ENCODE measurements around the gene MYO1C.
"Not testable (repeated sequence)": the region's sequence is repeated elsewhere in the genome, so short reads cannot be mapped to it uniquely, and the experiment has no call there.

The MYO1C gene

DNA sequence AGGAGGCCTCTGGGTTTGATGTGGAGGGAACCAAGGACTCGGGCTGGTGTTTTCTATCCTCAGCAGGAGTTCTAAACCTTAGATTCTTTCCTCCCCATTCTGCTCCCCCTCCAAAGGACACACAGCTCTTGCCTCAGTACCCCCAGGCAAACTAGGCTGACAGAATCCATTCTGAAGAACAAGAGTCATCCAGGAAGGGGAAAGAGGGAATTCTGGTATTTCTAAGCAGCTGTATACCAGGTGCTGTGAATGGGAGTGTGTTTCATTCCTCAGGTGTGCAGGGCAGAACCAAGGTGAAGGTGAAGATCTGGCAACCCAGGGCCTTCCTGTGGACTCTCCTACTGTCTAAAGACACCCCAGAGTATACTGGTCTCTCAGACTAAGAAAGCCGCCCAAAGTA lies 19.9 kb upstream of the MYO1C start:
- no peaks in the 10 kb centered on the region for H3K9me3 ChIP-seq (ENCODE audit: low read depth, low read length)
- H3K4me3 ChIP-seq, result peak overlapping the region; percentile 72
- H3K27ac ChIP-seq, result peak overlapping the region; percentile 97
- no peak for DNase-seq (ENCODE audit: low read depth, low spot score)
- H3K9ac ChIP-seq (ENCODE audit: insufficient read length), result peak overlapping the region; percentile 67
- TF ChIP-seq FOXP2 (optimal IDR thresholded peaks at IDR 0.05; ENCODE audit: control extremely low read depth, extremely low read length, insufficient read depth), result no peak
- TF ChIP-seq POLR2AphosphoS5 (IDR thresholded peaks at IDR 0.05; ENCODE audit: borderline replicate concordance, low read depth, low read length), result no peak
- no peak for TF ChIP-seq EZH2 (IDR thresholded peaks at IDR 0.05)
- H3K36me3 ChIP-seq (ENCODE audit: insufficient read depth, low read length), result peaks cover 10% of the 10 kb centered on the region; the same call in 1 of the 2 replicates

DNA sequence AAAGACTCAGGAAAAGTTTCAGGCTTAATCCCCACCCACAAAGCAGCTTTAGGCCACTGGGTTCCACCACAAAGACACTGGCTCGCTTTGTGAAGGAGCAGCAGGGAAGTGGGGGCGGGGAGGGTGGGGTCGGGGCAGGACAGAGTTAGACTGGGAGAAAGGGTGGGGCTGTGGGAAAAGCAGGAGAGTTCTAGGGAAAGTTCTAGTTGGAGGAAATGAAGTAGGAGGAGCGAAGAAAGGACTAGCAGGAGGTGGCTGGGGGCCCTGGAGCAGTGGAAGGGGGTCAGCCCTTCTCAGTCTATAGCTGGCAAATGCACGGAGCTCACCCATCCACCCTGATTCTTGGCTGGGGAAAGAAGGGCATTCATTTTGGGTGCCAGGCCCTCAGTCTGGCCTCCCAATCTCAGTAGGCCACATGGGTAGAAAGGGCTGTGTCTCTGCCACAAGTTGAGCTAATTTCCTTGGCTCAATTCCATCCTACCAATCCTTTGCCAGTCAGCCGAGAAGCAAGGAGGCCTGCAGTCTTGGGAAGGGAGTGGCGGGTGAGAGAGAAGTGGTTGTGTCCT lies 19.4 kb upstream of the MYO1C start:
- DNase-seq (ENCODE audit: low read depth, low spot score), result no peak
- Histone ChIP-seq H3K9me3 (ENCODE audit: low read depth, low read length) (no peaks in the 10 kb centered on the region), H3K4me3 (peak overlapping the region; percentile 72), H3K36me3 (ENCODE audit: insufficient read depth, low read length) (peaks cover 10% of the 10 kb centered on the region; the same call in 1 of the 2 replicates), H3K27ac (peak overlapping the region; percentile 97), H3K9ac (ENCODE audit: insufficient read length) (peak overlapping the region; percentile 69)
- TF ChIP-seq EZH2 (IDR thresholded peaks at IDR 0.05), result no peak
- no peak for TF ChIP-seq FOXP2 (optimal IDR thresholded peaks at IDR 0.05; ENCODE audit: control extremely low read depth, extremely low read length, insufficient read depth)
- TF ChIP-seq POLR2AphosphoS5 (IDR thresholded peaks at IDR 0.05; ENCODE audit: borderline replicate concordance, low read depth, low read length), result no peak

DNA sequence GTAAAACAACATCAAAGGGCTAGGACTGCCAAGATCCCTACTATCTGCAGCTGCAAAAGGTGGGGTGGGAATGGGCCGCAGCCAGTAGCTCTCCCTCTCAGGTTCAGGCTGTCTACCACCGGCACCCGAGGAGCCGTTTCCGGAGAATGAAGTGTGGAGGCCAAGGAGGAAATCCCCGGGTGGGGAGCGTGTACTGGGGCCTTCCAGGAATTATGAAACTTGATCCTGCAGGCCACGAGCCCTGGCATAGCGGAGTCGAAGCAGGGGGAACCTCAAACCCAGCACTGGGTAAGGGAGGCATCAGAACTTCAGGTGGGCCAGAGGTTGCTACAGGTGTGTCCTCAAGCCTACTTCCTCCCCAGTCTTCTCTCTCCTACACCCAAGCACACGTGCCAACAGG lies 18.8 kb upstream of the MYO1C start:
- DNase-seq (ENCODE audit: low read depth, low spot score), result no peak
- no peaks in the 10 kb centered on the region for H3K9me3 ChIP-seq (ENCODE audit: low read depth, low read length)
- H3K36me3 ChIP-seq (ENCODE audit: insufficient read depth, low read length), result peaks cover 10% of the 10 kb centered on the region; the same call in 1 of the 2 replicates
- TF ChIP-seq EZH2 (IDR thresholded peaks at IDR 0.05) (no peak), FOXP2 (optimal IDR thresholded peaks at IDR 0.05; ENCODE audit: control extremely low read depth, extremely low read length, insufficient read depth) (no peak), POLR2AphosphoS5 (IDR thresholded peaks at IDR 0.05; ENCODE audit: borderline replicate concordance, low read depth, low read length) (no peak)
- peak overlapping the region; percentile 97 for H3K27ac ChIP-seq
- peak overlapping the region; percentile 69 for H3K9ac ChIP-seq (ENCODE audit: insufficient read length)
- peak overlapping the region; percentile 72 for H3K4me3 ChIP-seq

DNA sequence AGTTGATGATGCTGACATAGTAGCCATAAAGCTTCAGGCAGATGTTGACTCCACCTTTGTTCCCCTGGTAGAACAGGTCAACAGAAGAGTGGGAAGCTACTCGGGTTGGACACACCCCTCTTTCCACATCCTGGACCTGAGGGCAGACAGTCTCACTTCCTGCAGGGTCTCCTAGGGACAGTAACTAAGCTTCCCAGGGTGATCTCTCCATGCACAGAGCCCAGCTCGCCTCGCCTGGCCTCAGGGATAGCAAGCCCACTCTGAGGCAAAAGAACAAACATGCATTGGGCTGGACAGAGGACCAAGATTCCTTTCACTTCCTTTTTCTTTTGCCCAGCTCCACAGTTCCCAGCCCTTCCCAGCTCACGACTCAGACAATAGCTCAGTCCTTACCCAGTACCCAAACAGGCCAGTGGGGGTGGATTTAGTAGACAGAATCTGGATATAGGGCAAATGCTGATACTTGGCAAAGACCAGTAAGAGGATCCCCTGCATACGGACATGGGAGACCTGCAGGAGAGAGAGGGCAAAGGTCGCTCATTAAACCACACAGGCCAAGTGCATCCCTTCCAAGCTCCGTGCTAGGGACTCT lies 16.9 kb upstream of the MYO1C start:
- H3K9ac ChIP-seq (ENCODE audit: insufficient read length), result no peak overlapping the region
- no peaks in the 10 kb centered on the region for H3K9me3 ChIP-seq (ENCODE audit: low read depth, low read length)
- TF ChIP-seq POLR2AphosphoS5 (IDR thresholded peaks at IDR 0.05; ENCODE audit: borderline replicate concordance, low read depth, low read length) (no peak), FOXP2 (optimal IDR thresholded peaks at IDR 0.05; ENCODE audit: control extremely low read depth, extremely low read length, insufficient read depth) (no peak), EZH2 (IDR thresholded peaks at IDR 0.05) (no peak)
- peaks cover 10% of the 10 kb centered on the region; the same call in 1 of the 2 replicates for H3K36me3 ChIP-seq (ENCODE audit: insufficient read depth, low read length)
- H3K27ac ChIP-seq, result no peak overlapping the region
- DNase-seq (ENCODE audit: low read depth, low spot score), result no peak
- no peak overlapping the region for H3K4me3 ChIP-seq

DNA sequence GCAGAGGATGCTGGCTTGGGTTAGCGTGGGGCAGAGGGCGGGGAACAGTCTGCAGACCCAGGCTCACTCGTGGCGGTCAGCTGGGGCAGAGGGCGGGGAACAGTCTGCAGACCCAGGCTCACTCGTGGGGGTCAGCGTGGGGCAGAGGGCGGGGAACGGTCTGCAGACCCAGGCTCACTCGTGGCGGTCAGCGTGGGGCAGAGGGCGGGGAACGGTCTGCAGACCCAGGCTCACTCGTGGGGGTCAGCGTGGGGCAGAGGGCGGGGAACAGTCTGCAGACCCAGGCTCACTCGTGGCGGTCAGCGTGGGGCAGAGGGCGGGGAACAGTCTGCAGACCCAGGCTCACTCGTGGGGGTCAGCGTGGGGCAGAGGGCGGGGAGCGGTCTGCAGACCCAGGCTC lies 16.2 kb upstream of the MYO1C start:
- not testable (repeated sequence) for H3K9ac ChIP-seq (ENCODE audit: insufficient read length); H3K4me3 ChIP-seq; DNase-seq (ENCODE audit: low read depth, low spot score); H3K27ac ChIP-seq; H3K9me3 ChIP-seq (ENCODE audit: low read depth, low read length); H3K36me3 ChIP-seq (ENCODE audit: insufficient read depth, low read length)

DNA sequence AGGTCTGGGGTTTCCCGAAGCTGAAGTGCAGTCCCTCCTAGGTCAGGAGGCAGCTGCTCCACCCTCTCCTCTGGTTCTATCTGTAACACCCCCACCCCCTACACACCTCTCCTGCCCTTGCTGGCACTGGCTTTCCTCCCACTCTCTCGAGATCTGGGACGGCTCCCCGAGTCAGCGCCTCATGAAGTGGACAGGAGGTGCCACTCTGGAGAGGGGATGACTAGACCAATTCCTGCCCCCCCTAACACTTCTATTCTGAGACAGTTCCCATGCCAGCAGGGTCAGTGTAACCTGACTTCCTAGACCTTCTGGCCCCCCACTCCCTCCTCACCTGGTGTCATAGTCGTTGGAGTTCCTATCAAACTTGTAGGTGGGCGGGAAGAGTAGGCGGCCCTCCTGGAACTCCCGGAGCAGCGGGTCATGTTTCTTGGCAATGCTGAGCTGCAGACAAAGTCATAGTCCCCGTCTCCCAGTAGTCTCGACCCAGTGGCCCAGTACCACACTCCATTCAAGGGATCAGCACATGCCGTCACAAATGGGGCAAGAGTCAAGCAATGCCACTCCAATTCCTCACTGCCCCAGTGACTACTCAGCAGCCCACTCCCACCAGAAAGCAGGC lies 14.3 kb upstream of the MYO1C start:
- DNase-seq (ENCODE audit: low read depth, low spot score), result no peak
- no peak for TF ChIP-seq POLR2AphosphoS5 (IDR thresholded peaks at IDR 0.05; ENCODE audit: borderline replicate concordance, low read depth, low read length)
- TF ChIP-seq FOXP2 (optimal IDR thresholded peaks at IDR 0.05; ENCODE audit: control extremely low read depth, extremely low read length, insufficient read depth), result no peak
- TF ChIP-seq EZH2 (IDR thresholded peaks at IDR 0.05), result no peak
- Histone ChIP-seq H3K9ac (ENCODE audit: insufficient read length) (no peak overlapping the region), H3K4me3 (no peak overlapping the region), H3K9me3 (ENCODE audit: low read depth, low read length) (no peaks in the 10 kb centered on the region), H3K27ac (no peak overlapping the region), H3K36me3 (ENCODE audit: insufficient read depth, low read length) (peaks cover 3% of the 10 kb centered on the region; the same call in 1 of the 2 replicates)

DNA sequence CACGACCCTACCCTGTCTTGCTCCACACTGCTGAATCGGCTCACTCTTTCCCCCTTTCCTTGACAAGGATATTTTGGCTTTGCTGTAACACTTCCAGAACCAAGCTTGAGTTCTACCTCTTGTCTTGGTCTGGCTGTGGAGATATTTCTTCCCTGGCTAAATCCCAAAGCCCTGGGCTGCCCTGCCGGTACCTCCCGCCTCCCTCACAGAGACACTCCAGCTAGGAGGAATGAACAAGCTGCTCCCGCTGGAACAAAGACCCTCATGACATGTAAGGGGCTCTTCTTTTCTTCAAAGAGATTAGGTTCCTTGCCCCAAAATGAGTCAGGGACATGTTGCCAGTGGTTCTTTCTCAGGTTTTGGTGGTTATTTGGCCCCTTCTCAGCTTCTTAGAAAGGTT lies 13.1 kb upstream of the MYO1C start:
- TF ChIP-seq EZH2 (IDR thresholded peaks at IDR 0.05), result no peak
- TF ChIP-seq FOXP2 (optimal IDR thresholded peaks at IDR 0.05; ENCODE audit: control extremely low read depth, extremely low read length, insufficient read depth), result no peak
- TF ChIP-seq POLR2AphosphoS5 (IDR thresholded peaks at IDR 0.05; ENCODE audit: borderline replicate concordance, low read depth, low read length), result no peak
- Histone ChIP-seq H3K4me3 (no peak overlapping the region), H3K9ac (ENCODE audit: insufficient read length) (no peak overlapping the region), H3K36me3 (ENCODE audit: insufficient read depth, low read length) (peaks cover 3% of the 10 kb centered on the region; the same call in 1 of the 2 replicates), H3K27ac (no peak overlapping the region), H3K9me3 (ENCODE audit: low read depth, low read length) (no peaks in the 10 kb centered on the region)
- no peak for DNase-seq (ENCODE audit: low read depth, low spot score)

DNA sequence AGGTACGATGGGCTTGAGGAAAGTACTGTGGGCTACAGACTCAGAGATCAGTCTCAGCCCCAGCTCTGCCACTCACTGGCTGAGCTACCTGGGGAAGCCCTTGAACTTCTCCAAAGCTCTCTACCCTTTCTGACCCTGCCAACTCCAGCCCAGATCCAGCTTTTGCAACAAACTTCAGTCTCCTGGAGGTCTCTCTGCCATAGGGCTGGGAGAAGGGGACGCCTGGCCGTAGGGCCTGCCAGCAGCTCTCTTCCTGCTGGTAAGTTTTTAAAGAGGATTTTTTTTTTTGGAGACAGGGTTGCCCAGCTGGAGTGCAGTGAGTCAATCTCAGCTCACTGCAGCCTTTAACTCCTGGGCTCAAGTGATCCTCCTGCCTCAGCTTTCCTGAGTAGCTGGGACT lies 12.4 kb upstream of the MYO1C start:
- DNase-seq (ENCODE audit: low read depth, low spot score), result no peak
- no peak overlapping the region for H3K9ac ChIP-seq (ENCODE audit: insufficient read length)
- no peak for TF ChIP-seq POLR2AphosphoS5 (IDR thresholded peaks at IDR 0.05; ENCODE audit: borderline replicate concordance, low read depth, low read length)
- no peak for TF ChIP-seq FOXP2 (optimal IDR thresholded peaks at IDR 0.05; ENCODE audit: control extremely low read depth, extremely low read length, insufficient read depth)
- H3K36me3 ChIP-seq (ENCODE audit: insufficient read depth, low read length), result peaks cover 3% of the 10 kb centered on the region; the same call in 1 of the 2 replicates
- H3K27ac ChIP-seq, result no peak overlapping the region
- no peaks in the 10 kb centered on the region for H3K9me3 ChIP-seq (ENCODE audit: low read depth, low read length)
- no peak overlapping the region for H3K4me3 ChIP-seq

All from SK-N-MC (cell line).